RCC 7860 (cell line): ENCODE results near the gene IFT88.

Source experiments
- DNase-seq: peaks from one replicate; pipeline ENCODE4 v3.0.0-alpha.2; 2015; ENCODE audit warnings: low spot score
- FAIRE-seq: peaks from 2 replicates; lab custom pipeline; 2012; peaks lifted over from hg19 to GRCh38; lab: Jason Lieb, UNC

Gene IFT88

DNA sequence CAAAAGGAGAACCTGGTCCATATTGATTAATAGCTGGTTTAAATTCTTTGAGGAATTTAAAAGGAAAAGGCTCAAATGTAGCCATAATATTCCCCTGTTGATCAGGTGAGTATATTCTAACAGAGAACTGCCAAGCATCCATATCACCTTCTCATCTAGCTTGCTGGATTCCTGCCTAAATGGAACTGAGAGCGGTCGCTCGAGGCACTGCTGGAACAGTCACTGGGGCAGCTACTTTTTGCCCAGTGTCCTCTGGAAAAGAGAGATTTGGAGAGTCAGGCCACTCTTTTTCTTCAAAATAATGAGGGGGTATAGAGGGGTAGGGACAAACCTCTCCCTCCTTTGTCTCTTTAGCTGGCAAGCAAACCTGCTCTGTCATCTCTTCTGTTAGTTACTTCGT lies 117.1 kb downstream of the IFT88 start:
- DNase-seq (no peak), FAIRE-seq (no peak)

DNA sequence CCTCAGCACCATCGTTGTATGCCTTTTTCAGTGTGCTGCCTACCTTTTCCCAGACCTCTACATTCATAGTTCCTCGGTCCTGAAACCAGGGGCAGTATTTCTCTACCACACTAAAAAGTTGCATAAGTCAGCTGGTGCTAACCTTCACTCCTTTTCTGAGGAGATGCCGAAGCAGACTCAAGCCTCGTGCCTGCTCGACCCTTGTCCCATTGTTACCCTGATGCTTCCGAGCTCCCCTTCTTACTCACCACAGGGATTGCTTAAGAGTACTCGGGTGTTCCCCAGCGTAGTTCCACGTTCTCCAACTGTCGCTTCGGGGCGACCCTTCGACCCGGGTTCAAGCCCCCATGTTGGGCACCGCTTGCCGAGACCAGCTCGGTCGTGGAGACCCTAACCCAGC lies 117.6 kb downstream of the IFT88 start:
- no peak for DNase-seq
- no peak for FAIRE-seq

- no peak for DNase-seq
- no peak for FAIRE-seq
These were observed 118.1 kb downstream of the IFT88 start for GRCh38 chr13:20685092-20685491.

DNA sequence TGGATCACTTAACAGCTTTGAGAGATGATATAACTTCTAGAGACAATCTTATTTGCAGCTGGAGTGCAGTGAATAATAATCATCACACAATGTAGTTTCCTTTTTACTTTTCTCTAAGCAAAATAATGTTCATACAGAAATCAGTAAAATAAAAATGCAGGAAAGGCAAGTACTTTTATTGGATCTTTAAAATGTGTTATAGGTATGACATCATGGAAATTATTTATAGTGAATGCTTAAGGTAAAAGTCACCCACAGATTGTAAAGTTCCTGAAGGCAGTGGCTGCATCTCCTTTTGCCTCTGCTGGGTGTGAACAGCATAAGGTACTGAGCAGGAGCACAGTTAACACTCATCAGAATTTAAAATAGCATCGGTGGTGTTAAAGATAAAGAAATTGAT lies 119.2 kb downstream of the IFT88 start:
- FAIRE-seq (no peak), DNase-seq (no peak)

DNA sequence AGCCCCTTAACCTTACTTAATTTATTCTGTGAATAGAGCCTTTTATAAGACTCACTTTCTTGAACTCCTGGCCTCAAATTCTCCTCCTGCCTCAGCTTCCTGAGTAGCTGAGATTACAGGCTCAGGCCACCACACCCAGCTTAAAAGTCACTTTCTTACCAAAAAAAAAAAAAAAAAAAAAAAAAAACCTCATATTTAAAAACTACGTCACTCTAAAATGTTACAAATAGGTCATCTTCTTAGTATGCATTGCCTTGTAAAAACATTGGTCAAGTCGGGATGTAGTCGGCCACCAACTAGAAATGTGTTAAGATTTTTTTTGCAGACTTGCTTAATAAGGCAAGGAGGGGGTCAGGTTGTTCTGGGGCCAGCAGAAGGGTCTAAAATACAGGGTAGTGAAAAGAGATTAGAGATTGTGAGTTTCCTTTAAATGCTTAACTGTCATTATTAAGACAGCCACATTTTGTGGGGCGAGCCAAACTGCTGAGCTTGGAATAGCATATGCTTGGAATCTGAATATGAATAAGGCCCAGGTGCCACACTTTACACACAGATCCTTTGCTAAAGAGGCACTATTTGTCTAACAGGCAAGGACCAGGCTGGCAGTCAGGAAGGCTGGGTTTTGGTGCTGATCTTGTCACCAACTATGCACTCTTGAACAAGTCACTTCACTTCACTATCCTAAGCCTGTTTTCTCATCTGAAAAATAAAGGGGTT lies 120.1 kb downstream of the IFT88 start:
- no peak for DNase-seq
- no peak for FAIRE-seq

GRCh38 chr13:20689291-20689690 lies 122.3 kb downstream of the IFT88 start:
- DNase-seq = no peak
- FAIRE-seq = no peak

- no peak for FAIRE-seq
- DNase-seq = no peak
These were observed 124.7 kb downstream of the IFT88 start for GRCh38 chr13:20691616-20692015.

GRCh38 chr13:20696073-20696472 lies 129.1 kb downstream of the IFT88 start:
- FAIRE-seq = no peak
- no peak for DNase-seq

DNA sequence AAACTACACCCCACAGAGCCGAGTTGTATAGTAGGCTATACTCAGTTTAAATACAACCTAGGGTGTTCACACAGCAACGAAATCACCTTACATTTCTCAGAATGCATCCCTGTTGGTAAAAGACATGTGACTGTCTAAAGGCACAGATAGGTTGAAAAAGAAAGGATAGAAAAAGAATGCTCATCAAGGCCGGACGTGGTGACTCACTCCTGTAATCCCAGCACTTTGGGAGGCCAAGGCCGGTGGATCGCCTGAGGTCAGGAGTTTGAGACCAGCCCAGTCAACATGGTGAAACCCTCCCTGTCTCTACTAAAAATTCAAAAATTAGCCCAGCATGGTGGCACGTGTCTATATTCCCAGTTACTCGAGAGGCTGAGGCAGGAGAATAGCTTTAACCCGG lies 132.8 kb downstream of the IFT88 start:
- DNase-seq = no peak

GRCh38 chr13:20700288-20700687 lies 133.3 kb downstream of the IFT88 start:
- no peak for FAIRE-seq
- DNase-seq = no peak

More for the DNA sequence above, 132.8 kb downstream of the IFT88 start:
- FAIRE-seq = no peak

DNA sequence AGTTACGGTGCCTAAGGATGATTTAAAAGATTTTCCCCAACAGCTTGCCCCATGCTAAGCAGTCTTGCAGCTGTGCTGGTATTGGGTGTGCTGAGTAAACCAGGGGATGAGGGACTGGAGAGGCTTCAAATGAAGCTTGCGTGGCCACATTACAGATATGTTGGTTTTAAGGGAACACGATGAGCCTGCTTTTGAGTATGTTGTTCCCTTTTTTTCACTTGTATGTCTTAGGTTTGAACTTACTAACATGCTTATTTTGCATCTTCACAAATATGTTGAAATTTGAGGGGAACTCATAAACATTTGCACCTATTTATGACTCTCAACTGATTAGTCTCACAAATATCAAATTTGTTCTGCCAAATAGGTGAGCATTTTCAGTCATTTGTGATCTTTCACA lies 134.5 kb downstream of the IFT88 start:
- FAIRE-seq = no peak
- DNase-seq = no peak

DNA sequence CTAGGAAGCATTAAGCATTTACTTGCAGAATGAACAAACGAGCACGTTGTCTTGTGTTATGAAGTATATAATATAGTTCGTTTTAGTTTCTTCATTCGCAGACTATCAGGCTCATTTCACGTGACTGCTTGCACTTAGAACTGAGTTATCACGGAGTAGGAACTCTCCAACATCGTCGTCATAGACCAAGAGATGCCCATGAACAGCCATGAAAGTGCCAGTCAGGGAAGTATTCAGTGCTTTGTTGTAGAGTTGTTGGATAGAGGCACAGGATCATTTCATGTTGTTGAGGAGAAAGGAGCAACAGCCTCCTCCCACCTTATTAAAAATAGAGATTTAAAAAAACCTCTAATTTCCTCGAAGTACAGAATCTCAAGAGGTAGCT lies 135.6 kb downstream of the IFT88 start:
- FAIRE-seq (no peak), DNase-seq (no peak)

- FAIRE-seq (no peak), DNase-seq (no peak)
These were observed 136.2 kb downstream of the IFT88 start, which contains the start of gene IL17D for GRCh38 chr13:20702915-20703779. TSS of gene IL17D (plus strand) at chr13:20703699. CDS start at chr13:20704002, 303 bp downstream.

- FAIRE-seq (no peak), DNase-seq (peak; percentile 49)
These were observed 137.0 kb downstream of the IFT88 start for GRCh38 chr13:20703780-20704458.

GRCh38 chr13:20704459-20705069 lies 137.6 kb downstream of the IFT88 start:
- DNase-seq = no peak
- no peak for FAIRE-seq

GRCh38 chr13:20706661-20707060 lies 139.7 kb downstream of the IFT88 start:
- DNase-seq (no peak), FAIRE-seq (no peak)

GRCh38 chr13:20708216-20708615 lies 141.3 kb downstream of the IFT88 start:
- FAIRE-seq (no peak), DNase-seq (no peak)

DNA sequence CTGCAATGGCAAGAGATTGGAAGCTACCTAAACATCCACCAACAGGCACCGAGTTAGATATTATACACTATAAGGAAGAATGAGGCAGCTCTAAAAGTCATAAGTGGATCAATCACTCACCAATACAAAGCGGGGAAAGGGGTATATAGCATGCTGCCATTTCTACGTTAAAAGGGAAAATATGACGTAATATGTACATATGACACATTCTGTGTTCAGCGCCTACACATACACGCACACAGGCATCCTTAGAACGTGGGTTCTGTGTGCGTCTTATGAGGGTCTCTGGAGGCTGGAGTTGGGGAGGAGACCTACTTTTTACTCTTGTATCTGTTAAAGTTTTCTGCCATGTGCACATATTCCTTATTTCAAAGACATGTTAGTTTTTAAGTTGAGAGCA lies 142.4 kb downstream of the IFT88 start:
- FAIRE-seq (no peak), DNase-seq (no peak)

GRCh38 chr13:20709782-20710181 lies 142.8 kb downstream of the IFT88 start:
- DNase-seq = no peak
- FAIRE-seq = no peak

DNA sequence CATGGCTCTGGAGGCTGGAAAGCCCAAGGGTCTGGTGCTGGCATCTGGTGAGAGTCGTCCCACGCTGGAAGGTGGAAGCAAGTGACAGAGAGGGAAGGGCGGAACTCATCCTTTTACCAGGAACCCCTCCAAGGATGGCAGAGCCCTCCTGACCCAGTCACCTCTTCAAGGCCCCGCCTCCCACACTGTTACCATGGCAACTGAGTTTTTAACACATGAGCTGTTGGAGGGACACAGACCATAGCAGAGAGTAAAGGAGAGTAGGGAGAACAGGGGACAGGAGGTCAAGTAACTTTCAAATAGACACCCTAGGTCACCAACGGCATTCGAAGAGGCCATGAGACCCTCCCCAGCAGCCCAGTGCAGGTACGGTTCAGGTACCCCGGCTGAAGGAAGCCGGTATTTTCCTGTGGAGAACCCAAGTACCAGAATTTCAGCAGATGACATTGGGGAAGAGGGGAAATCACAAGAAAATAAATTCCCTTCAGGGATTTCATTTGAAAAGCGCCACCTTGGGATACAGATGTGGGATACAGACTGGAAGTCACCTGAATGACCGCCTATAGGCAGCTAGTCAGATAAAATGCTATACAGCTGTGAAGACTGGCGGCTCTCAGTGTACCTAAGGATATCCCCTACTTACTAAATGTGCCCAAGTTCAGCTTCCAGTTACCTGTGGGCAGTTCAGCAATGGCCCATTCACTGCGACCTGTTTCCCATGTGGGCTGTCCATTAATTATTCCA lies 144.5 kb downstream of the IFT88 start:
- DNase-seq = no peak
- no peak for FAIRE-seq

- no peak for DNase-seq
- no peak for FAIRE-seq
These were observed 146.0 kb downstream of the IFT88 start for GRCh38 chr13:20713014-20713376.
